Neural progenitor cell (in vitro differentiated cells): ENCODE measurements around the gene NT5C1A. TPM values are rescaled to one million over a fixed set of nuclear protein-coding genes. Genes with fewer than 3 reads are reported as not detected.

Experiments
- DNase-seq: peaks from one replicate; pipeline ENCODE4 v3.0.0-alpha.2; 2016; ENCODE audit warnings: low spot score
- H2AFZ ChIP-seq: fragments of 200-600 bp; sonication (generic); replicated peaks from 2 replicates; pipeline ENCODE4 v1.6.1; 2016; ENCODE audit warnings: antibody characterized with exemption
- H3F3A ChIP-seq: fragments of 200-600 bp; sonication (generic); 2 replicates; pipeline ENCODE4 v1.6.1; 2016; ENCODE audit warnings: antibody characterized with exemption, low read depth
- H3K27ac ChIP-seq: fragments of 200-600 bp; sonication (generic); 2 replicates; pipeline ENCODE4 v1.5.1; 2016; ENCODE audit warnings: mild to moderate bottlenecking
- H3K27me3 ChIP-seq: fragments of 200-600 bp; sonication (generic); 2 replicates; pipeline ENCODE4 v1.6.1; 2016; ENCODE audit warnings: mild to moderate bottlenecking, moderate library complexity
- H3K36me3 ChIP-seq: fragments of 200-600 bp; sonication (generic); 2 replicates; pipeline ENCODE4 v1.5.1; 2016
- H3K4me1 ChIP-seq: fragments of 200-600 bp; sonication (generic); 2 replicates; pipeline ENCODE4 v1.6.1; 2016; ENCODE audit warnings: mixed run types
- H3K4me2 ChIP-seq: fragments of 200-600 bp; sonication (generic); 2 replicates; pipeline ENCODE4 v1.6.1; 2016
- H3K4me3 ChIP-seq: fragments of 200-600 bp; sonication (generic); 2 replicates; pipeline ENCODE4 v1.5.1; 2016
- H3K79me2 ChIP-seq: fragments of 200-600 bp; sonication (generic); 2 replicates; pipeline ENCODE4 v1.6.1; 2016; ENCODE audit warnings: low read depth
- H3K9ac ChIP-seq: fragments of 200-600 bp; sonication (generic); 2 replicates; pipeline ENCODE4 v1.6.1; 2016
- H3K9me3 ChIP-seq: fragments of 200-600 bp; sonication (generic); 2 replicates; pipeline ENCODE4 v1.5.1; 2016; ENCODE audit warnings: low read depth
- H4K20me1 ChIP-seq: fragments of 200-600 bp; sonication (generic); 2 replicates; pipeline ENCODE4 v1.6.1; 2016; ENCODE audit warnings: low read depth
- H3K27ac Mint-ChIP-seq: 3 replicates; pipeline ENCODE4 v1.8.0; 2021; ENCODE audit warnings: mixed read lengths
- H3K27me3 Mint-ChIP-seq: 2 replicates; pipeline ENCODE4 v1.8.0; 2022; ENCODE audit warnings: low read depth, mild to moderate bottlenecking, inconsistent platforms, moderate library complexity, mixed read lengths; ENCODE audit not compliant: insufficient read depth
- H3K36me3 Mint-ChIP-seq: 3 replicates; pipeline ENCODE4 v1.8.0; 2021; ENCODE audit warnings: mixed read lengths
- H3K4me1 Mint-ChIP-seq: 3 replicates; pipeline ENCODE4 v1.8.0; 2021; ENCODE audit warnings: mixed read lengths
- H3K4me3 Mint-ChIP-seq: 3 replicates; pipeline ENCODE4 v1.8.0; 2021; ENCODE audit warnings: mild to moderate bottlenecking, moderate library complexity, mixed read lengths
- H3K9me3 Mint-ChIP-seq: 3 replicates; pipeline ENCODE4 v1.8.0; 2020; ENCODE audit warnings: mixed read lengths
- CTCF ChIP-seq: fragments of 200-600 bp; sonication (generic); IDR thresholded peaks from 2 replicates; pipeline ENCODE4 v1.5.1; 2017; ENCODE audit warnings: antibody characterized with exemption, mild to moderate bottlenecking
- EZH2 ChIP-seq: fragments of 200-600 bp; sonication (generic); IDR thresholded peaks from 2 replicates; pipeline ENCODE4 v1.6.1; 2017; ENCODE audit warnings: antibody characterized with exemption, mild to moderate bottlenecking, moderate library complexity
- EZH2phosphoT487 ChIP-seq: fragments of 200-600 bp; sonication (generic); IDR thresholded peaks from 2 replicates; pipeline ENCODE4 v1.6.1; 2017; ENCODE audit warnings: antibody characterized with exemption
- total RNA-seq: library from RNA; depleted of rRNA; stranded (reverse); fragments of >200 nt; gene quantifications from 2 replicates; pipeline ENCODE4 v1.2.3, GENCODE V29; 2015; ENCODE audit warnings: low replicate concordance

The NT5C1A gene
- total RNA-seq, 1 donor from 2014 or later: not detected

- H3K27ac Mint-ChIP-seq: no peak overlapping the region
- Histone ChIP-seq H3F3A (no peaks in the 10 kb centered on the region), H4K20me1 (no peaks in the 10 kb centered on the region), H2AFZ (no peak overlapping the region), H3K4me3 (no peak overlapping the region), H3K4me2 (no peak overlapping the region), H3K9ac (no peak overlapping the region), H3K27me3 (peaks cover 21% of the 10 kb centered on the region), H3K36me3 (no peaks in the 10 kb centered on the region), H3K79me2 (no peaks in the 10 kb centered on the region), H3K27ac (no peak overlapping the region), H3K9me3 (no peaks in the 10 kb centered on the region), H3K4me1 (no peaks in the 10 kb centered on the region)
- H3K9me3 Mint-ChIP-seq: no peaks in the 10 kb centered on the region
- peaks cover 2% of the 10 kb centered on the region for H3K4me1 Mint-ChIP-seq
- TF ChIP-seq EZH2: no peak
- no peak for TF ChIP-seq EZH2phosphoT487
- TF ChIP-seq CTCF: no peak
- DNase-seq: no peak
- no peaks in the 10 kb centered on the region for H3K36me3 Mint-ChIP-seq
- peaks cover 13% of the 10 kb centered on the region for H3K27me3 Mint-ChIP-seq
- H3K4me3 Mint-ChIP-seq: no peak overlapping the region
Measured at GRCh38 chr1:39625462-39626273, 46.2 kb downstream of the NT5C1A start.

- no peak overlapping the region for H3K27ac Mint-ChIP-seq
Measured at GRCh38 chr1:39625009-39625408, 46.9 kb downstream of the NT5C1A start.

GRCh38 chr1:39623053-39623452, 48.9 kb downstream of the NT5C1A start:
- Histone ChIP-seq H3K36me3 (no peaks in the 10 kb centered on the region), H4K20me1 (no peaks in the 10 kb centered on the region), H3K27me3 (peaks cover 21% of the 10 kb centered on the region), H2AFZ (no peak overlapping the region), H3K9ac (no peak overlapping the region), H3K4me3 (no peak overlapping the region), H3K79me2 (no peaks in the 10 kb centered on the region), H3K27ac (no peak overlapping the region), H3K4me2 (no peak overlapping the region), H3K4me1 (no peaks in the 10 kb centered on the region), H3F3A (no peaks in the 10 kb centered on the region), H3K9me3 (no peaks in the 10 kb centered on the region)
- Mint-ChIP-seq H3K27ac (no peak overlapping the region), H3K4me3 (no peak overlapping the region), H3K36me3 (no peaks in the 10 kb centered on the region), H3K9me3 (no peaks in the 10 kb centered on the region), H3K27me3 (peaks cover 10% of the 10 kb centered on the region), H3K4me1 (no peaks in the 10 kb centered on the region)
- no peak for DNase-seq
- no peak for TF ChIP-seq EZH2phosphoT487
- TF ChIP-seq CTCF: no peak
- no peak for TF ChIP-seq EZH2

More at GRCh38 chr1:39625009-39625408, 46.9 kb downstream of the NT5C1A start:
- Histone ChIP-seq H2AFZ (no peak overlapping the region), H3K27ac (no peak overlapping the region), H3K4me1 (no peaks in the 10 kb centered on the region), H3K4me3 (no peak overlapping the region), H3K36me3 (no peaks in the 10 kb centered on the region), H3K9me3 (no peaks in the 10 kb centered on the region), H3F3A (no peaks in the 10 kb centered on the region), H3K4me2 (no peak overlapping the region), H3K27me3 (peaks cover 15% of the 10 kb centered on the region), H3K9ac (no peak overlapping the region), H4K20me1 (no peaks in the 10 kb centered on the region), H3K79me2 (no peaks in the 10 kb centered on the region)
- TF ChIP-seq EZH2: no peak
- Mint-ChIP-seq H3K9me3 (no peaks in the 10 kb centered on the region), H3K4me1 (no peaks in the 10 kb centered on the region), H3K36me3 (no peaks in the 10 kb centered on the region), H3K4me3 (peak overlapping the region; percentile 37), H3K27me3 (peaks cover 13% of the 10 kb centered on the region)
- no peak for DNase-seq

- Histone ChIP-seq H3F3A (no peaks in the 10 kb centered on the region), H3K79me2 (no peaks in the 10 kb centered on the region), H3K4me3 (no peak overlapping the region), H3K9ac (no peak overlapping the region), H3K27ac (no peak overlapping the region), H3K9me3 (no peaks in the 10 kb centered on the region), H3K36me3 (no peaks in the 10 kb centered on the region), H3K4me2 (no peak overlapping the region), H4K20me1 (no peaks in the 10 kb centered on the region), H3K4me1 (no peaks in the 10 kb centered on the region), H2AFZ (no peak overlapping the region), H3K27me3 (peaks cover 21% of the 10 kb centered on the region)
- Mint-ChIP-seq H3K9me3 (no peaks in the 10 kb centered on the region), H3K36me3 (no peaks in the 10 kb centered on the region), H3K27ac (no peak overlapping the region), H3K27me3 (peaks cover 10% of the 10 kb centered on the region), H3K4me1 (no peaks in the 10 kb centered on the region), H3K4me3 (no peak overlapping the region)
- no peak for DNase-seq
- TF ChIP-seq EZH2phosphoT487 (no peak), EZH2 (no peak), CTCF (no peak)
Measured at GRCh38 chr1:39622427-39622826, 49.5 kb downstream of the NT5C1A start.
